Panc1 (cell line): ENCODE measurements around the gene TP73.

Experiments used
- CTCF ChIP-seq: fragments of 450-650 bp; IDR thresholded peaks from 2 replicates; pipeline ENCODE4 v1.5.1; 2017; ENCODE audit warnings: mild to moderate bottlenecking
- POLR2AphosphoS5 ChIP-seq: IDR thresholded peaks from 2 replicates; pipeline ENCODE4 v1.6.1; 2012; ENCODE audit warnings: mild to moderate bottlenecking, low read depth, low read length, moderate library complexity
- REST ChIP-seq, 2 experiments: IDR thresholded peaks; 2 replicates each; pipeline ENCODE4 v1.6.1; 2011 to 2012; ENCODE audit warnings: low read depth in 2 of 2, control low read depth in 1 of 2, low read length in 1 of 2, mild to moderate bottlenecking in 1 of 2, moderate library complexity in 1 of 2; ENCODE audit not compliant: insufficient read depth in 1 of 2

GRCh38 chr1:3650248-3651025 lies 1.9 kb upstream of the TP73 start:
- no peak for TF ChIP-seq CTCF
- no peak for TF ChIP-seq POLR2AphosphoS5
- no peak for TF ChIP-seq REST (IDR thresholded peaks at IDR 0.05; ENCODE audit: insufficient read depth in 1 of 2, low read depth in 2 of 2, low read length in 1 of 2)
